ENCODE data around the gene BMP4.

DNA sequence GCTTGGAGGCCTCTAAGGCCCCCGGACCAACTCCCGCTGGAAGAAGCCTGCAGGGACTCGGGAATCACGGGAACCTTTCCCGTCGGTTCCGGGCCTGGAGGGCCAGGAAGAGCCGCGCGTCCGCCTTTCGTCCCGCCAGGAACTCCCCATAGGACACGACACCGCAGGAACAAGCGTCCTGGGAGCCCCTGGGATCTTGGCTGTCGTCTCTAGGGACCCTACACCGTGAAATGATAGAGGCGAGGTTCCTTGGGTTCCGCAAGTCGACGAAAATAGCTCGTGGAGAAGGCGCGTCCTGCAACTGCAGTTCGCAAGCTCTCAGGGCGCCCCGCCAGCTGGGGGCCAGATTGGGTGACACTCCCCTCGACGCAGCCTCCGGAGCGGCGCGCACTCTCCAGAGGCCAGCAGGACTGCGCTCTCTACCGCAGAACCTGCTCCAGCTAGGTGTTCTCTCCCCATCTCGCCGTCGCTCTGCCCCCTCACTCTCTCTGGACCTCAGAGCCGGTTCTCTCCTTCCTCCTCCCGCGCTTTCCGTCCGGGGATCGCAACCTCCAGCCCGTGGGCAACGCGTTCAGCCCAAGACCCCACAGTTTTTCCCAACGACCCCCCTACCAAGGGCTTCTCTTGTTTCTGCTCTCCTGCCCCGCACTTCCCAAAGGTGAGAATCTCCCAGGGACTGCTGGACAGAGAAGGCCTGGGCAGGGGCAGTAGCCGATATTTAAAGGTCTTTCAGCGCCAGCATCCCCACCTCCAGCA lies 776 bp downstream of the BMP4 start:
- TF ChIP-seq, protein P1, sequence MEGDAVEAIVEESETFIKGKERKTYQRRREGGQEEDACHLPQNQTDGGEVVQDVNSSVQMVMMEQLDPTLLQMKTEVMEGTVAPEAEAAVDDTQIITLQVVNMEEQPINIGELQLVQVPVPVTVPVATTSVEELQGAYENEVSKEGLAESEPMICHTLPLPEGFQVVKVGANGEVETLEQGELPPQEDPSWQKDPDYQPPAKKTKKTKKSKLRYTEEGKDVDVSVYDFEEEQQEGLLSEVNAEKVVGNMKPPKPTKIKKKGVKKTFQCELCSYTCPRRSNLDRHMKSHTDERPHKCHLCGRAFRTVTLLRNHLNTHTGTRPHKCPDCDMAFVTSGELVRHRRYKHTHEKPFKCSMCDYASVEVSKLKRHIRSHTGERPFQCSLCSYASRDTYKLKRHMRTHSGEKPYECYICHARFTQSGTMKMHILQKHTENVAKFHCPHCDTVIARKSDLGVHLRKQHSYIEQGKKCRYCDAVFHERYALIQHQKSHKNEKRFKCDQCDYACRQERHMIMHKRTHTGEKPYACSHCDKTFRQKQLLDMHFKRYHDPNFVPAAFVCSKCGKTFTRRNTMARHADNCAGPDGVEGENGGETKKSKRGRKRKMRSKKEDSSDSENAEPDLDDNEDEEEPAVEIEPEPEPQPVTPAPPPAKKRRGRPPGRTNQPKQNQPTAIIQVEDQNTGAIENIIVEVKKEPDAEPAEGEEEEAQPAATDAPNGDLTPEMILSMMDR (IDR thresholded peaks at IDR 0.05; ENCODE audit: low read depth, low read length, poor library complexity, severe bottlenecking) = no peak
- no peak for TF ChIP-seq EZH2phosphoT487 (IDR thresholded peaks at IDR 0.05; ENCODE audit: borderline replicate concordance, low read length)

All from DOHH2 (cell line).